ENCODE data around the gene CHSY3.

The CHSY3 gene

DNA sequence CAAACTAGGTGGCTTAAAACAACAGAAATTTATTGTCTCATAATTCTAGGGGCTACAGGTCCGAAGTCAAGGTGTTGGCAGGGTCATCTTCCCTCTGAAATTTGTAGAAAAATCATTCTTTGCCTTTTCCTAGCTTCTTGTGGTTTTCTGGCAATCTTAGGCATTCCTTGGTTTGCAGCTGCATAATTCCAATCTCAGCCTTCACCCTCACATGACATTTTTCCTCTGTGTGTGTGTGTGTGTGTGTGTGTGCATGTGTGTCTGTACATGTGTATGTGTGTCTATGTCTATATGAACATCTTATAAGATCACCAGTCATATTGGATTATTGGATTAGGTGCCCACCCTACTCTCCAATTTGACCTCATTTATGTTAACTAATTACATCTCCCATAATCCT, 330.6 kb downstream of the CHSY3 start:
- TF ChIP-seq POLR2A (IDR thresholded peaks at IDR 0.05; ENCODE audit: extremely low read depth, insufficient read length) = no peak
- TF ChIP-seq, protein P1, sequence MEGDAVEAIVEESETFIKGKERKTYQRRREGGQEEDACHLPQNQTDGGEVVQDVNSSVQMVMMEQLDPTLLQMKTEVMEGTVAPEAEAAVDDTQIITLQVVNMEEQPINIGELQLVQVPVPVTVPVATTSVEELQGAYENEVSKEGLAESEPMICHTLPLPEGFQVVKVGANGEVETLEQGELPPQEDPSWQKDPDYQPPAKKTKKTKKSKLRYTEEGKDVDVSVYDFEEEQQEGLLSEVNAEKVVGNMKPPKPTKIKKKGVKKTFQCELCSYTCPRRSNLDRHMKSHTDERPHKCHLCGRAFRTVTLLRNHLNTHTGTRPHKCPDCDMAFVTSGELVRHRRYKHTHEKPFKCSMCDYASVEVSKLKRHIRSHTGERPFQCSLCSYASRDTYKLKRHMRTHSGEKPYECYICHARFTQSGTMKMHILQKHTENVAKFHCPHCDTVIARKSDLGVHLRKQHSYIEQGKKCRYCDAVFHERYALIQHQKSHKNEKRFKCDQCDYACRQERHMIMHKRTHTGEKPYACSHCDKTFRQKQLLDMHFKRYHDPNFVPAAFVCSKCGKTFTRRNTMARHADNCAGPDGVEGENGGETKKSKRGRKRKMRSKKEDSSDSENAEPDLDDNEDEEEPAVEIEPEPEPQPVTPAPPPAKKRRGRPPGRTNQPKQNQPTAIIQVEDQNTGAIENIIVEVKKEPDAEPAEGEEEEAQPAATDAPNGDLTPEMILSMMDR (IDR thresholded peaks at IDR 0.05; ENCODE audit: low read depth, low read length) = no peak
- TF ChIP-seq, protein P2, sequence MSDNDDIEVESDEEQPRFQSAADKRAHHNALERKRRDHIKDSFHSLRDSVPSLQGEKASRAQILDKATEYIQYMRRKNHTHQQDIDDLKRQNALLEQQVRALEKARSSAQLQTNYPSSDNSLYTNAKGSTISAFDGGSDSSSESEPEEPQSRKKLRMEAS (IDR thresholded peaks at IDR 0.05; ENCODE audit: low read depth, low read length) = no peak
- TF ChIP-seq MYC (IDR thresholded peaks at IDR 0.05; ENCODE audit: low read depth, low read length) = no peak
- DNase-seq (ENCODE audit: low read depth) = no peak

More for the DNA sequence above, 330.6 kb downstream of the CHSY3 start:
- H3K4me3 ChIP-seq (ENCODE audit: low read depth, low read length) = no peak overlapping the region

Measured in NB4 (cell line).